Memory B cell (primary cell): Measurements from ENCODE around the gene DDIAS.
A peak's percentile ranks its signal among the peaks of the same experiment; 100 is the strongest.
"Not testable (repeated sequence)": the region's sequence is repeated elsewhere in the genome, so short reads cannot be mapped to it uniquely, and the experiment has no call there.

Experiments used
- ATAC-seq: fragments of 150-1000 bp; cut with Tn5 transposase; 2 replicates; pipeline ENCODE4 v1.10.0; 2021; ENCODE audit warnings: low read depth, mild to moderate bottlenecking, moderate library complexity
- DNase-seq, 2 donors: peaks; one replicate each; pipeline ENCODE4 v3.0.0; 2022; ENCODE audit warnings: low spot score in 2 of 2
- H3K27ac Mint-ChIP-seq: one replicate; pipeline ENCODE4 v1.8.0; 2022; ENCODE audit warnings: mild to moderate bottlenecking, moderate library complexity, mixed read lengths
- H3K27me3 Mint-ChIP-seq: one replicate; pipeline ENCODE4 v1.8.0; 2022; ENCODE audit warnings: mixed read lengths
- H3K36me3 Mint-ChIP-seq: one replicate; pipeline ENCODE4 v1.8.0; 2022; ENCODE audit warnings: mild to moderate bottlenecking, mixed read lengths
- H3K4me1 Mint-ChIP-seq: one replicate; pipeline ENCODE4 v1.8.0; 2022; ENCODE audit warnings: mixed read lengths
- H3K4me3 Mint-ChIP-seq: one replicate; pipeline ENCODE4 v1.8.0; 2022; ENCODE audit warnings: mild to moderate bottlenecking, moderate library complexity, mixed read lengths
- H3K9me3 Mint-ChIP-seq: one replicate; pipeline ENCODE4 v1.8.0; 2022; ENCODE audit warnings: mixed read lengths

DDIAS gene

DNA sequence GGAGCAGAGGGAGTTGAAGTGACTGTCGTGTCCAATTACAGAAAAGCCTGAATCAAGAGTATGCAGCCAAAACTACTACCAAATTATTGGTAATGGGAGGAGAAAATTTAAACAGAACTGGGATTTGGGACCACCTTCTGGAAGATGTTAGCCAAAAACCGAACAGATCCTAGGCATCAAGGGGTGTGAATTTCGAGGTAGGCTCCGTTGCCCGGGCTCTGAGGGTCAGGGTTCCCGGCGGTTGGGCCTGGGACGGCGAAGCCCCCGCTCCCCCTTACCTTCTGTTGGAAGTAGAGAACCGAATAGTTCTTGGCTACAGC lies 1.6 kb upstream of the DDIAS start:
- no peak for DNase-seq
- Mint-ChIP-seq H3K4me1 (peaks cover 37% of the 10 kb centered on the region), H3K4me3 (peak overlapping the region; percentile 100), H3K27me3 (no peaks in the 10 kb centered on the region), H3K36me3 (peaks cover 9% of the 10 kb centered on the region), H3K27ac (peak overlapping the region; percentile 100), H3K9me3 (no peaks in the 10 kb centered on the region)
- ATAC-seq: no peak

DNA sequence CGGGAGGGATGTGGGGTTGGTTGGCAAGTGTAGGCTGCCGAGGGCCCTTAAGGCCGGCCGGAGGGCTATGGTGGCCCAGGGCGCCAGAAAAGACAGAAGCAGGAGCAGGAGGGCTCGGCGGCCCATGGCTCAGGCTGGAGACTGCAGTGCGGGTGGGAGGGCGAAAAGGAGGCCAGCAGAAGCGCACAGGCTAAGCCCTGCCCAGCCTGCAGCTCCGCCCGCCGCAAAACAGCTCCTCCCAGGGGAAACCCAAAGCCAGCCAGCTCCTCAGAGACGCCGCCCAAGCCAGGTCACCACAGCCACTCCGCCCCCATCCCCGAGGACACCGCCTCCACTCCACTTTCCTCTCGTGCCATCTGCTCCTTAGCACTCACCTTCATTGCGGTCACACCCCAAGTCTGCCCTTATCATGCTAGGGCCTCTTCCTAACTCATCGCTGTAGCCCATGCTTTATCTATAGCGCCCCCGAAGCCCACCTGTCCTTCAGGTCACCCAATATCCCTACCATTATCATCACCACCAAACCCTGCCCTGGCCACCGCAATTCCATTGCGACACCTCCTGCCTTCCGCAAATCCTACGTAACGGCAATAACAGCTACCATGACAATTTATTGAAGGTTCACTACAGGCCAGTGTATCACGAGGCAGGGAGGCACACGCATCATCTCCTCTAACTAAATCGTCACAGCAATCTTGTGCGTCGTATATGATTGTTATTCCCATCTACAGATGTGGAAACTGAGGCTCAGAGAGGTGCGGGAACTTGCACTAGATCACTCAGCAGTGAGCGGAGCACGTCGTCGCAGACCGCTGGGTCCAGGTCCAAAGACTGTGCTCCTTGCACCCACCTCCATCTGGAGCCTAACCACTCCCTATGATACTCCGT lies 1.0 kb upstream of the DDIAS start, which contains the start of gene PRCP:
PRCP (minus strand) TSS at position 154 of the 888 bp plus-strand sequence; CDS start at position 126, 28 bp downstream.
- H3K36me3 Mint-ChIP-seq: peaks cover 9% of the 10 kb centered on the region
- H3K27ac Mint-ChIP-seq: peak within 1 kb of the TSS; percentile 100
- H3K27me3 Mint-ChIP-seq: no peaks in the 10 kb centered on the region
- H3K4me1 Mint-ChIP-seq: peaks cover 33% of the 10 kb centered on the region
- DNase-seq: peak; percentile 84 to 94
- no peaks in the 10 kb centered on the region for H3K9me3 Mint-ChIP-seq
- peak; percentile 65 for ATAC-seq
- H3K4me3 Mint-ChIP-seq: peak within 1 kb of the TSS; percentile 100

GRCh38 chr11:82901922-82902485 lies 468 bp downstream of the DDIAS start:
- ATAC-seq (no peak), DNase-seq (no peak)
- Mint-ChIP-seq H3K27me3 (no peaks in the 10 kb centered on the region), H3K4me1 (peaks cover 25% of the 10 kb centered on the region), H3K4me3 (peak overlapping the region; percentile 100), H3K27ac (peak overlapping the region; percentile 9), H3K9me3 (no peaks in the 10 kb centered on the region), H3K36me3 (peaks cover 2% of the 10 kb centered on the region)

- peaks cover 28% of the 10 kb centered on the region for H3K4me1 Mint-ChIP-seq
Measured at GRCh38 chr11:82902880-82903279, 1.3 kb downstream of the DDIAS start.

GRCh38 chr11:82903843-82904586 lies 2.5 kb downstream of the DDIAS start:
- no peak for DNase-seq
- Mint-ChIP-seq H3K4me1 (peaks cover 30% of the 10 kb centered on the region), H3K27me3 (no peaks in the 10 kb centered on the region), H3K9me3 (no peaks in the 10 kb centered on the region), H3K36me3 (no peaks in the 10 kb centered on the region), H3K4me3 (no peak overlapping the region), H3K27ac (no peak overlapping the region)
- ATAC-seq: no peak

More at GRCh38 chr11:82902880-82903279, 1.3 kb downstream of the DDIAS start:
- Mint-ChIP-seq H3K27me3 (no peaks in the 10 kb centered on the region), H3K4me3 (peak overlapping the region; percentile 100), H3K27ac (no peak overlapping the region), H3K9me3 (no peaks in the 10 kb centered on the region), H3K36me3 (no peaks in the 10 kb centered on the region)
- no peak for ATAC-seq
- DNase-seq: no peak

DNA sequence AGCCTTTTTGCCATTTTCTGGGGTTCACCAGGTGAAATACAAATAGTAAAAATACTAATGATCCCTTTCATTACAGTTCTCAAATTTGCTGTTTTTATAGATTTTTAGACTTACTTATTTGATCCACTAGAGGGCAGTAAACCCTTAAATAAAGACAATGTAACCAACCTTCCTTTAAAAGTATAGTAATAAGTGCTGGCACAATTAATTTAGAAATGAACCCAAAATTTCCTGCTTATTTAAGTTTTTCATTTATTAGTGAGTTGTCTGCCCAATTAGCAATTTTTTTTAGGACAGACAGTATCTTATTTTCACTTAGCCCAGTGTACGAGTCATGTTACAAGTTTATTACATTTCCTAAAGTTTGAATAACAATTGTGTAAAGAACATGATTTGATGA lies 4.7 kb downstream of the DDIAS start:
- Mint-ChIP-seq H3K9me3 (no peaks in the 10 kb centered on the region), H3K27me3 (no peaks in the 10 kb centered on the region), H3K36me3 (no peaks in the 10 kb centered on the region), H3K4me3 (no peak overlapping the region), H3K27ac (no peak overlapping the region), H3K4me1 (peaks cover 18% of the 10 kb centered on the region)
- ATAC-seq (no peak), DNase-seq (peak in 1 of 2 donors; percentile 20)

GRCh38 chr11:82906931-82907330 lies 5.4 kb downstream of the DDIAS start:
- H3K36me3 Mint-ChIP-seq: peaks cover under 1% of the 10 kb centered on the region
- no peak overlapping the region for H3K27ac Mint-ChIP-seq
- no peaks in the 10 kb centered on the region for H3K27me3 Mint-ChIP-seq
- no peak for ATAC-seq
- H3K4me1 Mint-ChIP-seq: peaks cover 16% of the 10 kb centered on the region
- H3K9me3 Mint-ChIP-seq: peaks cover 1% of the 10 kb centered on the region
- DNase-seq: no peak
- no peak overlapping the region for H3K4me3 Mint-ChIP-seq

- H3K9me3 Mint-ChIP-seq: peaks cover 1% of the 10 kb centered on the region
- H3K27me3 Mint-ChIP-seq: no peaks in the 10 kb centered on the region
- peaks cover 14% of the 10 kb centered on the region for H3K4me1 Mint-ChIP-seq
- H3K27ac Mint-ChIP-seq: no peak overlapping the region
- no peak for ATAC-seq
- H3K36me3 Mint-ChIP-seq: peaks cover 2% of the 10 kb centered on the region
- no peak for DNase-seq
- H3K4me3 Mint-ChIP-seq: no peak overlapping the region
Measured at GRCh38 chr11:82907371-82907770, 5.8 kb downstream of the DDIAS start.

DNA sequence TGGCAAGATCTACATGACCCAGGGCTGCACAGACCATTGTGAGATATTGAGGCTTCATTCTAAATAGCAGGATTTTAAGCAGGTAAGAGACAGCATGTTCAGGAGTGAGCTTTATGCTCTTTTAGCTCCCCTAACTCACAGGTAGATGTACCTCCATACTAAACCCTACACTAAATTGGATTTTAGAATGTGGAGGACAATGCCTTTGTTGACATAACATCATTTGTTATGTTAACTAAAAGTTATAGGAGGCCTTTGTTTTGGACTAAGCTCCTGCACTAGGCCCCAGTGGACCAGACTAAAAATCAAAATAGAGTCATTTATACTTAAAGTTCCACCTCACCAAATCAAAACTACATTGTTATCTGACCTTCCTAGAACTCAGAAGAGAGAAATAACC lies 6.8 kb downstream of the DDIAS start:
- H3K27ac Mint-ChIP-seq: peak overlapping the region; percentile 73
- peaks cover 12% of the 10 kb centered on the region for H3K4me1 Mint-ChIP-seq
- H3K9me3 Mint-ChIP-seq: peaks cover 1% of the 10 kb centered on the region
- ATAC-seq (no peak), DNase-seq (no peak)
- H3K27me3 Mint-ChIP-seq: no peaks in the 10 kb centered on the region
- H3K4me3 Mint-ChIP-seq: no peak overlapping the region
- peaks cover 6% of the 10 kb centered on the region for H3K36me3 Mint-ChIP-seq

DNA sequence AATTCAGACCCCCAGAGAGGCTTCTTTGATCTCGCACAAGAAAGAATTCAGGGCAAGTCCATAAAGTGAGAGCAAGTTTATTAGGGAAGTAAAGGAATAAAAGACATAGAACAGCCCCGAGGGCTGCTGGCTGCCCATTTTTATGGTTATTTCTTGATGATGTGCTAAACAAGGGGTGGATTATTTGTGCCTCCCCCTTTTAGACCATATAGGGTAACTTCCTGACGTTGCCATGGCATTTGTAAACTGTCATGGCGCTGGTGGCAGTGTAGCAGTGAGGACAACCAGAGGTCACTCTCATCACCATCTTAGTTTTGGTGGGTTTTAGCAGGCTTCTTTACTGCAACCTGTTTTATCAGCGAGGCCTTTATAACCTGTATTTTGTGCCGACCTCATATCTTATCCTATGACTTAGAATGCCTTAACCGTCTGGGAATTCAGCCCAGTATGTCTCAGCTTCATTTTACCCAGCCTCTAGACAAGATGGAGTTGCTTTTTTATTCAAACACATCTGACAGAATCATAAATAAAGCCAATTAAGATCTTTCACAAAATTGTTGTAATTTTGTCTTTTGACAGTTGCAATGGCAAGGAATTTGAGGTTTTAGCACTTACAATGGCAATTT lies 7.6 kb downstream of the DDIAS start:
- ATAC-seq: no peak
- no peak for DNase-seq
- peak overlapping the region; percentile 73 for H3K27ac Mint-ChIP-seq
- peaks cover 1% of the 10 kb centered on the region for H3K9me3 Mint-ChIP-seq
- no peak overlapping the region for H3K4me3 Mint-ChIP-seq
- peaks cover 6% of the 10 kb centered on the region for H3K36me3 Mint-ChIP-seq
- H3K27me3 Mint-ChIP-seq: no peaks in the 10 kb centered on the region
- peaks cover 12% of the 10 kb centered on the region for H3K4me1 Mint-ChIP-seq

DNA sequence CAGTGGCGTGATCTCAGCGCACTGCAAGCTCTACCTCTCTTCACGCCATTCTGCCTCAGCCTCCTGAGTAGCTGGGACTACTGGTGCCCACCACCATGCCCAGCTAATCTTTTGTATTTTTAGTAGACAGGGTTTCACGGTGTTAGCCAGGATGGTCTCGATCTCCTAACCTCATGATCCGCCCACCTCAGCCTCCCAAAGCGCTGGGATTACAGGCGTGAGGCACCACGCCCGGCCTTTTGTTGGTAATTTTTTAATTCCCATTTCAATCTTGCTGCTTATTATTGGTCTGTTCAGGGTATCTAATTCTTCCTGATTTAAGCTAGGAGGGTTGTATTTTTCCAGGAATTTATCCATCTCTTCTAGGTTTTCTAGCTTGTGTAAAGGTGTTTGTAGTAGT lies 18.2 kb downstream of the DDIAS start:
- H3K36me3 Mint-ChIP-seq: peaks cover 14% of the 10 kb centered on the region
- not testable (repeated sequence) for H3K27me3 Mint-ChIP-seq, H3K9me3 Mint-ChIP-seq, DNase-seq, ATAC-seq
- H3K4me3 Mint-ChIP-seq: peak overlapping the region; percentile 76
- peaks cover 33% of the 10 kb centered on the region for H3K4me1 Mint-ChIP-seq
- H3K27ac Mint-ChIP-seq: peak overlapping the region; percentile 87

DNA sequence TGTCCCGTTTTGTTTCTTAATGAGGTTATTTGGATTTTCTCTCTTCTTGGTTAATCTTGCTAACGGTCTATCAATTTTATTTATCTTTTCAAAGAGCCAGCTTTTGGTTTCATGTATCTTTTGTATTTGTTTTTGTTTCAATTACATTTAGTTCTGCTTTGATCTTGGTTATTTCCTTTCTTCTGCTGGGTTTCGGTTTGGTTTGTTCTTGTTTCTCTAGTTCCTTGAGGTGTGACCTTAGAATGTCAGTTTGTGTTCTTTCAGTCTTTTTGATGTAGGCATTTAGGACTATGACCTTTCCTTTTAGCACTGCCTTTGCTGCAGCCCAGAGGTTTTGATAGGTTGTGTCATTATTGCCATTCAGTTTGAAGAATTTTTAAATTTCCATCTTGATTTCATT lies 18.7 kb downstream of the DDIAS start:
- DNase-seq (peak in 1 of 2 donors; percentile 23), ATAC-seq (peak; percentile 29)
- H3K4me1 Mint-ChIP-seq: peaks cover 33% of the 10 kb centered on the region
- not testable (repeated sequence) for H3K9me3 Mint-ChIP-seq, H3K27me3 Mint-ChIP-seq
- peaks cover 14% of the 10 kb centered on the region for H3K36me3 Mint-ChIP-seq
- peak overlapping the region; percentile 76 for H3K4me3 Mint-ChIP-seq
- peak overlapping the region; percentile 87 for H3K27ac Mint-ChIP-seq

GRCh38 chr11:82922396-82923173 lies 21.0 kb downstream of the DDIAS start:
- H3K9me3 Mint-ChIP-seq, H3K27me3 Mint-ChIP-seq, DNase-seq, ATAC-seq: not testable (repeated sequence)
- Mint-ChIP-seq H3K4me1 (peaks cover 36% of the 10 kb centered on the region), H3K4me3 (peak overlapping the region; percentile 24), H3K36me3 (peaks cover 14% of the 10 kb centered on the region), H3K27ac (peak overlapping the region; percentile 87)
